ENCODE measurements around the gene MSH3. TPM values are rescaled to one million over a fixed set of nuclear protein-coding genes. Genes with fewer than 3 reads are reported as not detected.

MSH3 gene
- total RNA-seq, 1 experiment from 2014 or later: 17.2 TPM

DNA sequence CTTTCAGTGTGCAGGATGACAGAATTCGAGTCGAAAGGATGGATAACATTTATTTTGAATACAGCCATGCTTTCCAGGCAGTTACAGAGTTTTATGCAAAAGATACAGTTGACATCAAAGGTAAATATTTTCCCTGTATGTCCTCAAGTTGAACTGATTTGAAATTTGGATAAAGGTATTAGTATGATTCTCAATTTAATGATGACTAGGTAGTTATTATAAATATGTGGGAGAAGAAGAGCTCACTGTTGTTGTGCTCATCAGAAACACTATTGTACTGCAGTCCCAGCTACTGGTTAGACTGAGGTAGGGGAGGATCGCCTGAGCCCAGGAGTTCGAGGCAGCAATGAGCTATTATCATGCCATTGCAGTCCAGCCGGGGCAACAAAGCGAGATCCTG is 71.0 kb downstream of the MSH3 start:
- intact Hi-C loops (cut with micrococcal nuclease; ENCODE audit: unreplicated experiment): no loop called here
- Mint-ChIP-seq H3K4me3 (ENCODE audit: low read depth, unreplicated experiment) (no peak overlapping the region), H3K4me1 (ENCODE audit: low read depth, unreplicated experiment) (no peaks in the 10 kb centered on the region), H3K27ac (ENCODE audit: unreplicated experiment) (no peak overlapping the region), H3K27me3 (ENCODE audit: unreplicated experiment) (no peaks in the 10 kb centered on the region), H3K36me3 (ENCODE audit: insufficient read depth, unreplicated experiment) (no peaks in the 10 kb centered on the region), H3K9me3 (ENCODE audit: low read depth, unreplicated experiment) (no peaks in the 10 kb centered on the region)
- CTCF ChIA-PET: interaction anchor here (0.6 to 1.2 kb wide), 2 partner anchors 11 to 535 kb away, joined by 3 read pairs; no protein-coding TSS in a partner anchor
- TF ChIP-seq, protein P1, sequence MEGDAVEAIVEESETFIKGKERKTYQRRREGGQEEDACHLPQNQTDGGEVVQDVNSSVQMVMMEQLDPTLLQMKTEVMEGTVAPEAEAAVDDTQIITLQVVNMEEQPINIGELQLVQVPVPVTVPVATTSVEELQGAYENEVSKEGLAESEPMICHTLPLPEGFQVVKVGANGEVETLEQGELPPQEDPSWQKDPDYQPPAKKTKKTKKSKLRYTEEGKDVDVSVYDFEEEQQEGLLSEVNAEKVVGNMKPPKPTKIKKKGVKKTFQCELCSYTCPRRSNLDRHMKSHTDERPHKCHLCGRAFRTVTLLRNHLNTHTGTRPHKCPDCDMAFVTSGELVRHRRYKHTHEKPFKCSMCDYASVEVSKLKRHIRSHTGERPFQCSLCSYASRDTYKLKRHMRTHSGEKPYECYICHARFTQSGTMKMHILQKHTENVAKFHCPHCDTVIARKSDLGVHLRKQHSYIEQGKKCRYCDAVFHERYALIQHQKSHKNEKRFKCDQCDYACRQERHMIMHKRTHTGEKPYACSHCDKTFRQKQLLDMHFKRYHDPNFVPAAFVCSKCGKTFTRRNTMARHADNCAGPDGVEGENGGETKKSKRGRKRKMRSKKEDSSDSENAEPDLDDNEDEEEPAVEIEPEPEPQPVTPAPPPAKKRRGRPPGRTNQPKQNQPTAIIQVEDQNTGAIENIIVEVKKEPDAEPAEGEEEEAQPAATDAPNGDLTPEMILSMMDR (IDR thresholded peaks at IDR 0.05; ENCODE audit: unreplicated experiment): no peak
- no TSS peak for BruUV-seq (replicated peaks)
- no peak for DNase-seq

DNA sequence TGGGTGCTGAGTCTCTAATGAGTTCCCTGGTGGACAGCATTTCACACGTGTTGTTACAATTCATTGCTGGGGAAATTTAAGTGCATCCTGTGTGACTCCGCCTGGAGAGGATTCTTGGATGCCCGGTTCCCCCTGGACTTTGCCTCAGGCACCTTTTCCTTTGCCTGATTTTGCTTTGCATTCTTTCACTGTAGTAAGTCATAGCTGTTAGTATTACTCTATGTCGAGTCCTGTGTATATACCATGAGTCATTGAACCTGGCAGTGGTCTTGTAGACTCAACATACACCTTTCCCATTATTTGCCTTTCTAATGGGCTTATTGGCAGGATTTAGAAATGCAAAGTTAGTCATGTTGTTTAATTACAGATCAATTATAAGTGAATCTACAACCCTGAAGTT is 82.3 kb downstream of the MSH3 start:
- TF ChIP-seq, protein P1 (IDR thresholded peaks at IDR 0.05; ENCODE audit: unreplicated experiment): no peak
- peak; percentile 21 for DNase-seq
- no peaks in the 10 kb centered on the region for H3K27me3 Mint-ChIP-seq (ENCODE audit: unreplicated experiment)
- peaks cover 5% of the 10 kb centered on the region for H3K4me1 Mint-ChIP-seq (ENCODE audit: low read depth, unreplicated experiment)
- H3K9me3 Mint-ChIP-seq (ENCODE audit: low read depth, unreplicated experiment): no peaks in the 10 kb centered on the region
- no peak overlapping the region for H3K27ac Mint-ChIP-seq (ENCODE audit: unreplicated experiment)
- H3K36me3 Mint-ChIP-seq (ENCODE audit: insufficient read depth, unreplicated experiment): no peaks in the 10 kb centered on the region
- no TSS peak for BruUV-seq (replicated peaks)
- CTCF ChIA-PET: interaction anchor here (0.6 to 1.0 kb wide), 4 partner anchors 28 to 305 kb away, joined by 3 to 5 read pairs (median 4); no protein-coding TSS in a partner anchor
- intact Hi-C loops (cut with micrococcal nuclease; ENCODE audit: unreplicated experiment): no loop called here
- no peak overlapping the region for H3K4me3 Mint-ChIP-seq (ENCODE audit: low read depth, unreplicated experiment)

DNA sequence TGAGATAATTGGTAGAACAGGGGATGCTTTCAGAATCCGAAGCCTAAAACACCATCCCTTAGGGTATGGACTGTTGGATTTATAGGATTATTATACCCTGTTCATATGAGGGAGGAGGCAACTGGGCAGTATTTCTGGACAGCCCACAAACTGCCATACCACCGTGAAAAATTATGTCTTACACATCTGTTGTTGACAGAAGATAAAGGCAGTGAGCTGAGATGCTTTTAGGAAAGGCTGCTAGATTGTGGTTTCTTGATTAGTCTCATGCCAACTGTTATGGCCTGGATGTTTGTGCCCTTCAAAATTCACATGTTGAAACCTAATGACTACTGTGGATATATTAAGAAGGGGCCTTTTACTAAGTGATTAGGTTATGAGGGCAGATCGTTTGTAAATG is 84.0 kb downstream of the MSH3 start:
- no peak overlapping the region for H3K4me3 Mint-ChIP-seq (ENCODE audit: low read depth, unreplicated experiment)
- TF ChIP-seq, protein P1 (IDR thresholded peaks at IDR 0.05; ENCODE audit: unreplicated experiment): no peak
- no peaks in the 10 kb centered on the region for H3K9me3 Mint-ChIP-seq (ENCODE audit: low read depth, unreplicated experiment)
- no peaks in the 10 kb centered on the region for H3K36me3 Mint-ChIP-seq (ENCODE audit: insufficient read depth, unreplicated experiment)
- intact Hi-C loops (cut with micrococcal nuclease; ENCODE audit: unreplicated experiment): no loop called here
- CTCF ChIA-PET: no interaction called here
- no peak for DNase-seq
- no peak overlapping the region for H3K27ac Mint-ChIP-seq (ENCODE audit: unreplicated experiment)
- peaks cover 5% of the 10 kb centered on the region for H3K4me1 Mint-ChIP-seq (ENCODE audit: low read depth, unreplicated experiment)
- BruUV-seq (replicated peaks): no TSS peak
- no peaks in the 10 kb centered on the region for H3K27me3 Mint-ChIP-seq (ENCODE audit: unreplicated experiment)

DNA sequence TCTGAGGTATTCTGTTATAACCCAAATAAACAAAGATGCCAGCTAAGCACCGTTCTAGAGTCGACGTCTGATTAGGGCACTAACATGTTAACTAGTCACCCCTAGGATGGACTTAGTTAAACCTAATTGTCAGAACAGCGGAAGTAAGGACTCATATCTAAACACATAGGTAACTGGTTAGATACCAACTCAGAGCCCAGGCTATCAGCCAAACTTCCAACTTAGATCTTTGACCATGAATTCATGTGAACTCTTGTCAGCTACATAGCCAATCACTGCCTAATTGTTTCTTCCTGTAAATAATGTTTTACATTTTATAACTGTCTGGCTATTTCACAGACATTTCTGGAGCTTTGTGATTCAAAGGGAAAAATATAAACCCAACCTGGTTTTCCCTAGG is 84.6 kb downstream of the MSH3 start:
- Mint-ChIP-seq H3K4me1 (ENCODE audit: low read depth, unreplicated experiment) (peaks cover 5% of the 10 kb centered on the region), H3K36me3 (ENCODE audit: insufficient read depth, unreplicated experiment) (no peaks in the 10 kb centered on the region), H3K4me3 (ENCODE audit: low read depth, unreplicated experiment) (no peak overlapping the region), H3K27ac (ENCODE audit: unreplicated experiment) (no peak overlapping the region), H3K9me3 (ENCODE audit: low read depth, unreplicated experiment) (no peaks in the 10 kb centered on the region), H3K27me3 (ENCODE audit: unreplicated experiment) (no peaks in the 10 kb centered on the region)
- no peak for DNase-seq
- intact Hi-C loops (cut with micrococcal nuclease; ENCODE audit: unreplicated experiment): no loop called here
- no TSS peak for BruUV-seq (replicated peaks)
- CTCF ChIA-PET: no interaction called here
- TF ChIP-seq, protein P1 (IDR thresholded peaks at IDR 0.05; ENCODE audit: unreplicated experiment): no peak

Measured in Calu3 (cell line).